ENCODE data around the gene CROCC2.
"Not testable (repeated sequence)": the region's sequence is repeated elsewhere in the genome, so short reads cannot be mapped to it uniquely, and the experiment has no call there.

Gene CROCC2

DNA sequence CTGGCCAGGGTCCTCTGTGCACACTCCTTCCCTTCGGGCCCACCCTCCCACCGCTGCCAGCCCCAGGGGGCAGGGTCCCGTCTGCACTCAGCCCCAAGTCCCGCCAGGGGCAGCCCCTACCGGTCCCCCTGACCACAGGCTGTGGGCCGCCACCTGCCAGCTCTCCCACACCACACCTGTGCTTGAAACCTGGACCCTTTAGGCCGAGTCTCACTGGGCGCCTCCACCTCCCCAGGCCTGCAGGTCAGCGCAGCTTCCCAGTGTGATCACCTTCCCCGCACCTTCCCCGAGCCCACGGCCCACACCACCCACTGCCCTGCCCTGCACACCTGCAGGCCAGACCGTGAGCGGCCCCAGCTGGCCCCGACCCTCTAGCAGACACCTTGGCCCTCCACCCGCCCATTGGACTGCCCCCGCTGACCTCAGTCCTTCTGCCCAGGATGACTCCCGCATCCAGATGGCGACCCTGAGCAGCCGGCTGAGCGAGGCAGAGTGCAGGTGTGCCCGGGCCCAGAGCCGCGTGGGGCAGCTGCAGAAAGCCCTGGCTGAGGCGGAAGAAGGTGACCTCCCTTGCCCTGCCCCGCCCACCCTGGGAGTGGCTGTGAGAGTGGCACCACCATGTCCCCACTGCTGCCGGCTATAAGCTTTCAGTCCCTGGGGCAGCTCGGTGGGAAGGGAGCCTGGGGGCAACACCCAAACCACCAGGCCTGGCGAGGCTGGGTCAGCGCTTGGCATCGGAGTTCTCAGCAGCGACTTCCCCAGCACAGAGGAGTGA lies 61.0 kb downstream of the CROCC2 start:
- DNase-seq (ENCODE audit: low read depth in 2 of 2) = no peak

DNA sequence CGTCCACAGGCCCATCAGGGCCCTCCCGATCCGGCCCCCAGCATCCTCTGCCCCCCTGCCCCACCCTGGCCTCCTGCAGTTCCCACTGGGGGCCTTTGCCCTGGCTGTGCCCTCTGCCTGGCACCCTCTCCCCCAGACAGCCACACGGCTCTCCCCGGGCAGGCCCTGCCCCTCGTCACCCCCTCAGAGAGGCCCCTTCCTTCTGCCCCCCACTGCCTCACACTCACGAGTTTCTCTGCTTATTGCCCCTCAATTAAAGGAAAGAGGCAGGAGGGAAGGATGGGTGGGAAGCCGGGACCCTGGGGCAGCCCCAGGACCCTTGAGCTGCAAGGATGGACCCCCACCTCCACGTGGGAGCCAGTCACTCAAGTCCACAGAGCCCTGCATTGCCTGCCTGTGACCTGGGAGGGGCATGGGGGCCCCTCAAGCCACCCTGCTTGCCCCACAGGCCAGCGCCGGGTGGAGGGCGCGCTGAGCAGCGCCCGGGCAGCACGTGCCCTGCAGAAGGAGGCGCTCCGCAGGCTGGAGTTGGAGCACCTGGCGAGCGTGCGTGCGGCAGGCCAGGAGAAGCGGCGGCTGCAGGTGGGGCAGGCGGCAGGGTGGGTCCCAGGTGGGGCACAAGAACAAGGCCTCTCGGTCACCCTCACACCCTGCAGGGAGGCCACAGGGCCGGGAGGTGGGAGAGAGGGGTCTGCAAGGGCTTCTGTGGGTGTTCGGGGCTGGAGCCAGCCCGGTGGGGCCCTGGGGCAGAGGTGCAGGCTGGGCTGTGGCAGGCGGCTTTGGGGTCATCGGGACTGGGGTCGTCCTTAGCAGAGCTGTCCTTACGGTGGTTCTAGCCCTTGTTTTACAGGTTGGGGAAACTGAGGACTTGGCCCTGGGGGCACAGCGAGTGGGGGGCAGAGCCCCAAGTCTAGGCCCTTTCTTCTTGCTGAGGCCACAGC lies 61.8 kb downstream of the CROCC2 start:
- DNase-seq (ENCODE audit: low read depth in 2 of 2) = no peak

DNA sequence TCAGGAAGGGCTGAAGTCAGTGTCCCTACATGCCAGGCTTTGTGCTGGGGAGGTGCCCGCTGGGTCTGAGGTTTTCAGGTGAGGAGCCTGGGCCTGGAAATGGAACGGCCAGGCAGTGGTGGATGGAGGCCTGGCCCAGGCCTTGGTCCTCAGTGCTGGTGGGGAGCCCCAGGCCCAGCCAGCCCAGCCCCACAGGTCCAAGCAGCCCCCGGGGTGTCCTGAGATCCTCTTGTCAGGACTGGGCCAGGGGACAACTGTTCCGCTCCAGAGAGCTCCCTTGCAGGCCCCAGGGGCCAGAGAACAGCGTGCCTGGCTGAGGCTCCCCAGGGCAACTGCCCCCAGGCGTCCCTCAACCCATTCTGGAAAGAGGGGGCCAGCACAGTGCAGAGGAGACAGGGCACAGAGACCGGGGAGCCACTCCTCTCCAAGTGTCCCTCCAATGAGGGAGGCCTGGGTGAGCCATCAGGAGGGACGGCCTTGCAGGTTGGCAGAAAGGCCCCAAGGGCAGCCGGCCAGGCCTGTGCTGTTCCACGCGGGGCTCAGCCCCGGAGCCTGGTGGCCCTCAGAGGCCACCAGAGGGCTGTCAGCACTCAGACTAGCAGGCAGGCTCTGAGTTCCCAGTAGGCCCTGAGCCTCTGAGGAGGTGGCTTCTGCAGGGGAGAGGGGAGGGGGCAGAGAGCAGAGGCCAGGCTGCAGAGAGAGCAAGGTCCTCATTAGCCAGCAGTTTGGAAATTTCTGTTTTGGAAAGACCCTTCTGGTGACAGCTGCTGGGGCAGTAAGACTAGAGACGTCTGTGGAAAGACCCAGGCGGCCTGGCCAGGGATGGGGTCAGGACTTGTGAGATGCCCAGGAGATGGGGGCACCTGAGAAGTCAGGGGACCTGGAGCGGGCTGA lies 62.8 kb downstream of the CROCC2 start:
- no peak for DNase-seq (ENCODE audit: low read depth in 2 of 2)

DNA sequence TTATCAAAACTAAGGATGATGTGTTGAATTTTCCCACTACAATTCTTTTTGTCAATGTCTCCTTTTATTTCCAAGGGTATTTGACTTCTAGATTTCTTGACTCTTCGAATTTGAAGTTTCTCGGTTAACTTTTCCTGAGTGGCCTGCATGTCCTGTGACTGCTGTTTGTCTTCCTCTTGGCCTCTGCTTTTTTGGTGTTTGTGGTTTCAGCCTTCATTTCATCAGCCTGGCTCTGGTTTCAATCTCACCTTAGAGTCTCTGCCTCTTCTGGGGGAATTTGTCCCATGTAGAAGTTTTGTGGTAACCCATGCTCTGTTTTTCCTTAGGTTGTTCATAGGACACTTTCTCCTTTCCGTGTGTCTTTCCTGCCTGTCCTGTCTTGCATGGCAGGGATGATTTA lies 64.0 kb downstream of the CROCC2 start:
- DNase-seq (ENCODE audit: low read depth in 2 of 2) = no peak

- no peak for DNase-seq (ENCODE audit: low read depth in 2 of 2)
Measured at GRCh38 chr2:240970816-240971215, 64.7 kb downstream of the CROCC2 start.

GRCh38 chr2:240972201-240972600 lies 66.1 kb downstream of the CROCC2 start:
- no peak for DNase-seq (ENCODE audit: low read depth in 2 of 2)

DNA sequence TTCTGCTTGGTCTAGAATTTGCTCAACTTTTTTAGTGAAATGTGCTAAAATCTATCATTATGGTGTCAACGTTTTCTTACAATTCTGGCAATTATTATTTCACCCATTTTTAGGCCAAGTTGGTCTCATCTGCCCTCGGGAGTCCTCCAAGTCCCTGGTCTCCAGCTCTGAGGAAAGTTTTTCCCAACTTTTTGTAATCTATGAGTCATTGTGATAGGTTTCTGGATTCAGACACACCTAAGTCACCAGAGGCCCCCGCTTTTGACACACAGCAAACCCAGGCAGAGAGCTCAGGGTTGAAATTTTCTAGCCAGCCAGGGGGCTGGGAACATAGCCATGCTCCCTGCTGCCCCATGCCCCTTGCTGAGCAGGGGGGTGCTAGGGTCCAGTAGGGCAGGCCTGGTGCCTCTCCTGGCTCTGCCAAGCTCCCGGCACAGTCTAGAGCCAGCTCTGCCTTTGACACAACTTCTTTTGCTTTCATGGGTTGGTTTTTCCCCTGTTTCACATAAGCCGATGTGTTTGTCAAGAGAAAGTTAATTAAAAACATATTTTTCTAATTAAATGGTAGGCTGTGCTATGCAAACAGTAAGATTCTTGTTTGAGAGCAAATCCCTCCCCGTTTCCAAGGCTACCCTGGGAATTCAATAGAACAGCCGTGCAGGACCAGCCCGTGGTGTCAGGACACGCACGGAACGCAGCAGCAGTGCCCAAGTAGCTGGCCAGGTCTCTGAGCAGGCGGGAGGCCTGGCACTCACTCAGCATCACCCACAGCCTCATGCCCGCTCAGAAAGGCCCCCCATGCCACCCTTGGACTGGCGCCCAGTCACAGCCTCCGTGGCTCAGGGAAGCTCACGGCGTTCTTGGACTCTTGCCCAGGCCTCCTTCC lies 66.7 kb downstream of the CROCC2 start:
- no peak for DNase-seq (ENCODE audit: low read depth in 2 of 2)

GRCh38 chr2:240974771-240975572 lies 68.8 kb downstream of the CROCC2 start:
- DNase-seq (ENCODE audit: low read depth in 2 of 2) = no peak

GRCh38 chr2:240975903-240976302 lies 69.8 kb downstream of the CROCC2 start:
- not testable (repeated sequence) for DNase-seq (ENCODE audit: low read depth in 2 of 2)

GRCh38 chr2:240981280-240981679 lies 75.1 kb downstream of the CROCC2 start:
- no peak for DNase-seq (ENCODE audit: low read depth in 2 of 2)

DNA sequence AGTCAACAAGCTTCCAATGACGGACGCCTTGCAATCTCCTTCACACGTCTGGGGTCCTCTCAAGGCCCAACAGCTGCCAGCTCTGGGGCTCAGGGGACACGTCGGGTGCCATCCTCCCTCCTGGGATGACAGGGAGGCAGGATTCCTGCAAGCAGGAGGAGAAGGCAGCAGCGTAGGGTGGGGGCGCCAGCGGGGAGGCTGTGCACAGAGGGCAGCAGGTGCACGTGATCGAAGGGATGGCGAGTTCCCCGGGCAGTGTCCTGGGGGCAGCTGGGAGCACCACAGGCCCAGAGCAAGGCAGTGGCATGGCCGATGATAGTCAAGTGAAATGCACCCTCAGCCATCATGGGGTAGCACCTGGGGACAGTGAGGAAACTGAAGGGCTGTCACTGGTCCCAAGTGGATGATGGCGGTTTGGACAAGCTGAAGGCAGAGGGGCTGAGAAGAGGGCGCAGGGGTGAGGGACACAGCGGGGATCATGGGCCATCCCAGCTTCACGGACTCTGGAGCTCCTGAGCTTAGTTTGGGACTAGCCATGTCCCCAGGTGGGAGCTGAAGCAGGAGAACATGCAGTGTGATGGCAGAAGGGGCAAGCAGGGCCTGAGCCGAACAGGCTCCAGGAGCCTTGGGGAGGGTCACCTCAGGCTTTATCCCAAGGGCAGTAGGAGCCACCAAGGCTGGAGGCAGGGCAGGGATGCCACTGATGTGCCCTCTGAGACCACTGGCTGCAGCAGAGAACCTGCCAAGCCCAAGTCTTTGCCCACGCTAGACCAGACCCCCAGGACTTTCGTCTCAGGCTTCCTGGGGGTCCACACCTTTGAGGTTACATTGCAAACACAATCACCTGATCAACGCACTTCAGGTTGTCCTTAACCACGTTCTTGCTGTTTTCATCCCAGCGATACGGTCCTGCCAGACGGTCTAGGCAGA lies 76.0 kb downstream of the CROCC2 start:
- DNase-seq (ENCODE audit: low read depth in 2 of 2) = no peak

- DNase-seq (ENCODE audit: low read depth in 2 of 2) = no peak
Measured at GRCh38 chr2:240982821-240983281, 76.7 kb downstream of the CROCC2 start.

- DNase-seq (ENCODE audit: low read depth in 2 of 2) = no peak
Measured at GRCh38 chr2:240983361-240983995, 77.3 kb downstream of the CROCC2 start.

- no peak for DNase-seq (ENCODE audit: low read depth in 2 of 2)
Measured at GRCh38 chr2:240983996-240984498, 77.9 kb downstream of the CROCC2 start.

DNA sequence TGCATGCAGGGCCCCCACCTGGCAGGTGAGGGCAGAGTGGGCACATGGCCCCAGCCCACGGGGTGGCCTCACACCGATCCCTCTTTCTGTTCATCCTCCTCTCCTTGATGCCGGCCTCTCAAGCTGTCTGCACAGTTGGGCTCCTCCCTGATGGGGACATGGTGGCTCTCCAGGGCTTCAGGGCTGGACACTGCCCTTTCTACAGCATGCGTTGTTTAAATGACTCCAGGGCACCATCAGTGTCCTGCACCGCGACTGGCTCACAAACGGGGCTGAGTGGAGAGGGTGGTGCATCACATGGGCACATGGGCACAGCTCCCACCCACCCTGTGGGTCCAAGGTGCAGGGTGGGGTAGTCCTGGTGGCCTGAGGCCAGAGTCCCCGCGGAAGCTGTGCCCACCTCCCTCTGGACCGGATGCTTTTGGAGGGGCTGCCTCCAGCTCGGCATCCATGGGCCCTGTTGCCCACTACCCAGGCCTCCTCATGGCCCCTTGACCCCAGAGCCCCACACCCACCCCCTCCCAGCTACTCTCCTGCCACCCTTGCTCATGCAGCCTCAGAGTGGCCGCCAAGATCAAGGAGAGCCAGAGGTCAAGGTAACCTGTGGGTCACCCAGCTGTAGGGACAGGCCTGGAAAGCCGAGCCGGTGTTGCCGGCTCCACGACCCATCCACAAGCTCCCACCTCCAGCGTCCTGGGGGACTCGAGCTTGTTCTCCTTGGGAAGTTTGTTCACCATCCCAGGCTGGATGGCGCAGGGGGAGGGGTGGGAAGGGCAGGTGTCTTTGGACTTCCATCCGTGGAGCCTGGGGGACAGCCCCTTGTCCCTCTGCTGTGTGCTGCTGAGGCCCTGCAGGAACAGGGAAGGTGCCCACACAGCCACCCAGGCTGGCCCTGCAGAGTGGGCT lies 80.0 kb downstream of the CROCC2 start:
- DNase-seq (ENCODE audit: low read depth in 2 of 2) = no peak

GRCh38 chr2:240986787-240987411 lies 80.8 kb downstream of the CROCC2 start:
- DNase-seq (ENCODE audit: low read depth in 2 of 2) = no peak

Data from stimulated activated CD4-positive, alpha-beta T cell treated with anti-CD3 and anti-CD28 coated beads, Interleukin-1b, Interleukin-23, amount 100 ng/mL, for 1 hour (primary cell).